ENCODE measurements around the gene GALNT17. TPM values are rescaled to one million over a fixed set of nuclear protein-coding genes. Genes with fewer than 3 reads are reported as not detected.

The GALNT17 gene
- total RNA-seq, 4 donors from 2014 or later, result 0.63 to 7.5 (median 3.1) TPM

DNA sequence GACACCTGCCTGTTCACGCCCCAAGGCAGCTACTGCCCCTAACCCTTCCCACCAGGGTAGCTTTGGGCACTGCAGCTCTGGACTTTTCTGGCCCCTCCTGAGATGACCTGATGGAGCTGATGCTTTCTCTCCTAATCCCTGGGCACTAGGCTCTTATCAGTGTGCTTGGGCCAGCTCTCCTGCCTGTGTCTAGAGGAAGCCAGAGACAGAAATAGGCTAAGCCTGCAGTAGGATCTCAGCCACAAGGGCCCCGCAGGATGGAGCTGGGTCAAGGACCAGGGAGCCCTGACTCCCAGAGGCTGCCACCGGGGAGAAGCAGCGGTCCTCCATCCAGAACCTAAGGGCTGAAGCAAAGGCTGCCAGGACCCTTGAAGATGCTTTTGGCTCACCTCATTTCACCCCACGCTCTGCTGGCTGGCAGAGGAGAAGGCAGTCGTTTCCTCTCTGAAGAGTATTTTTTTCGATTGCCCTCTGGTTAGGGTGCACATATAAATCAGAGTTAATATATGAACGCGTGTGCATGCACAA lies 580.8 kb downstream of the GALNT17 start:
- H3K4me3 ChIP-seq (ENCODE audit: low read depth, poor library complexity, severe bottlenecking), result no peak overlapping the region
- DNase-seq (ENCODE audit: low spot score in 2 of 2), result no peak
- 67 to 80% methylated on average over 9 of the region's 9 CpGs for WGBS, 2 donors
- intact Hi-C loops (cut with DNase I; ENCODE audit: low total_unique reads), result no loop called here
- TF ChIP-seq POLR2A (IDR thresholded peaks at IDR 0.05), result no peak
- TF ChIP-seq, protein P1, sequence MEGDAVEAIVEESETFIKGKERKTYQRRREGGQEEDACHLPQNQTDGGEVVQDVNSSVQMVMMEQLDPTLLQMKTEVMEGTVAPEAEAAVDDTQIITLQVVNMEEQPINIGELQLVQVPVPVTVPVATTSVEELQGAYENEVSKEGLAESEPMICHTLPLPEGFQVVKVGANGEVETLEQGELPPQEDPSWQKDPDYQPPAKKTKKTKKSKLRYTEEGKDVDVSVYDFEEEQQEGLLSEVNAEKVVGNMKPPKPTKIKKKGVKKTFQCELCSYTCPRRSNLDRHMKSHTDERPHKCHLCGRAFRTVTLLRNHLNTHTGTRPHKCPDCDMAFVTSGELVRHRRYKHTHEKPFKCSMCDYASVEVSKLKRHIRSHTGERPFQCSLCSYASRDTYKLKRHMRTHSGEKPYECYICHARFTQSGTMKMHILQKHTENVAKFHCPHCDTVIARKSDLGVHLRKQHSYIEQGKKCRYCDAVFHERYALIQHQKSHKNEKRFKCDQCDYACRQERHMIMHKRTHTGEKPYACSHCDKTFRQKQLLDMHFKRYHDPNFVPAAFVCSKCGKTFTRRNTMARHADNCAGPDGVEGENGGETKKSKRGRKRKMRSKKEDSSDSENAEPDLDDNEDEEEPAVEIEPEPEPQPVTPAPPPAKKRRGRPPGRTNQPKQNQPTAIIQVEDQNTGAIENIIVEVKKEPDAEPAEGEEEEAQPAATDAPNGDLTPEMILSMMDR (IDR thresholded peaks at IDR 0.05), result no peak

DNA sequence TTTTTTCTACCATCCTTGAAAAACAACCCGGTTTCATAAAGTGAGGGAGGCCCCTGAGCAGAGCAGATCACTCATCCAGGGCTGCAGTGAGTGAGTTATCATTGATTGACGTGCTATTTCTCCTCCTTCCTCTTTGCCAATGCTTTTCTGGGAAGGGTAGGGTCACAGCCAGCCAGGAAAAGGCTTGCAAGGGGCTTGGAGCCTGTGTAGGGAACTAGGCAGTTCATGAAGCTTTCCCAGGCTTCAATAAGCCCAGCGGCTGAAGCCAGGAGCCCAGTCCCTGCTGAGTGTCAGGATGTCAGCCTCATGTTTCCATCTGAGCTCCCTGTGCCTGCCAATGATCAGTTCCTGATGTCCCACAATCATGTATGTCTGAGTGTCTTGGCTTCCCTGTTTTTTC lies 584.7 kb downstream of the GALNT17 start:
- WGBS, 2 donors, result 32 to 43% methylated on average over 3 of the region's 3 CpGs
- intact Hi-C loops (cut with DNase I; ENCODE audit: low total_unique reads), result no loop called here
- TF ChIP-seq POLR2A (IDR thresholded peaks at IDR 0.05), result no peak
- TF ChIP-seq, protein P1 (IDR thresholded peaks at IDR 0.05), result no peak
- no peak for DNase-seq (ENCODE audit: low spot score in 2 of 2)
- no peak overlapping the region for H3K4me3 ChIP-seq (ENCODE audit: low read depth, poor library complexity, severe bottlenecking)

DNA sequence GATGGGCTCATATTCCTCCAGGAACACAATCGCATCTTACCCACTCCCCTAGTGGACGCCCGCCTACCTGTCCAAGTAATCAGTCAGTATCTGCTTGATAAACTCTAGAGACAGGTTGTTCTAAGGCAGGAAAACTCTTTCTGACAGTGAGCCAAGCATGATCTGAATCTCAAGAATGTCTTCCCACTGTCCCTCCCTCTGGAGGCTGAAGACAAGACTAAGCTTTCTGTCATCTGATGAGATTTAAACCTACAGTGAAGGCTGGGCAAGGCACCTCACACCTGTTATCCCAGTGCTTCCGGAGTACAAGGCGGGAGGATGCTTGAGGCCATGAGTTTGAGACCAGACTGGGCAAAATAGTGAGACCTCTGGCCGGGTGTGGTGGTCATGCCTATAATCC lies 586.6 kb downstream of the GALNT17 start:
- no peak overlapping the region for H3K4me3 ChIP-seq (ENCODE audit: low read depth, poor library complexity, severe bottlenecking)
- intact Hi-C loops (cut with DNase I; ENCODE audit: low total_unique reads), result no loop called here
- DNase-seq (ENCODE audit: low spot score in 2 of 2), result peak in 1 of 2 donors; percentile 43
- TF ChIP-seq, protein P1 (IDR thresholded peaks at IDR 0.05), result no peak
- no peak for TF ChIP-seq POLR2A (IDR thresholded peaks at IDR 0.05)
- 57 to 74% methylated on average over 5 to 6 of the region's 6 CpGs for WGBS, 2 donors

DNA sequence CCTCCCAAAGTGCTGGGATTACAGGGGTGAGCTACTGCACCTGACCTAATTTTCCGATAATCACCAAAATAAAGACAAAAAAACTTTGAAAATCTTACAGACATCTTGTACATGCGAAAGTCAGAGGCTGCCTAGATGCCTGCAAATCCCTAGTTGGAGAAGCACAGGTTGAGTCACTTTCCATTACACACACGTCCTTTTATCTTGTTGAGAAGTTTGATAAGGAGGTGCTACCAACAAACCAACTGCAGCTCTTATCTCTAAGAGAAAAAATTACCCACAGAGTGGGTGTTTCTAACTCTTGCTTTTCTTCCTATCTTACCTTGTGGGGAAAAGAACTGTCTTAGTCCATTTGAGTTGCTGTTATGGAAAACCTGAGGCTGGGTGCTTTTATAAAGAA lies 589.8 kb downstream of the GALNT17 start:
- TF ChIP-seq, protein P1 (IDR thresholded peaks at IDR 0.05), result no peak
- 73 to 79% methylated on average over 3 of the region's 3 CpGs for whole genome bisulfite sequencing, 2 donors
- no peak overlapping the region for H3K4me3 ChIP-seq (ENCODE audit: low read depth, poor library complexity, severe bottlenecking)
- intact Hi-C loops (cut with DNase I; ENCODE audit: low total_unique reads), result no loop called here
- no peak for DNase-seq (ENCODE audit: low spot score in 2 of 2)

DNA sequence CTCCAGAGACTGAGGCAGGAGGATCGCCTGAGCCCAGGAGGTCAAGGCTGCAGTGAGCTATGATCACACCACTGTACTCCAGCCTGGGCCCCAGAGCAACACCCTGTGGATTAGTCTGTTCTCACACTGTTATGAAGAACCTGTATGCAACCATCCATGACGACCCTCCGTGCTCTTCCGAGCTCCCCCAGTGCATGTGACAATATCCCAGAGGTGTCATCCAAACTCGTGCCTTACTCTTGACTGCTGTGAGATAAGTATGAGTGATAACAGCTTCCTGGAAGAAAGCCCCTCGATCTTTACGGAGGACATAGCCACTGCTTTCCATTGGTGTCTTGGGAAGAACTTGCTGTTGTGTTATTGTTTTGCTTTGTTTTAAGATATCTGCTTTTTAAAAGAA lies 591.9 kb downstream of the GALNT17 start:
- no peak for TF ChIP-seq POLR2A (IDR thresholded peaks at IDR 0.05)
- TF ChIP-seq, protein P1 (IDR thresholded peaks at IDR 0.05), result no peak
- intact Hi-C loops (cut with DNase I; ENCODE audit: low total_unique reads), result no loop called here

DNA sequence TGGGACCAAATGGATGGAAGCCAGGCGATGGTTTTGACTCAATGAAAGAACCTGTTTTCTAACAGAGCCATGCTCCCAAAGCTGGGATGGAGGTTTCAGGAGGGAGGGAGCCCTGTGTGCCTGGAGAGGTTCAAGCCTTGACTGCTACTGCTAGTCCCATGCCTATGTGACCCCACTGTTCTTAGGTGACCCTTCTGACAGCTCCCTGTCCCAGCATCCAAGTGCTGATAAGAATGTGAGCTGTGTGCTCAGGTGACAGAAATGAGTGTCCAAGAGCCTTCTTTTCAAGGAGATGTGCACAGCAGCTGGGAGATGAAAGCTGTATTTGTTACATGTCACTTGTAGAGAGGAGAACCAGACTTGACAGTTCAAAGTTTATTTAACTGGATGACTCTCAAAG lies 595.4 kb downstream of the GALNT17 start:
- H3K4me3 ChIP-seq (ENCODE audit: low read depth, poor library complexity, severe bottlenecking), result no peak overlapping the region
- intact Hi-C loops (cut with DNase I; ENCODE audit: low total_unique reads), result no loop called here
- DNase-seq (ENCODE audit: low spot score in 2 of 2), result no peak
- TF ChIP-seq, protein P1 (IDR thresholded peaks at IDR 0.05), result no peak
- no peak for TF ChIP-seq POLR2A (IDR thresholded peaks at IDR 0.05)
- 88 to 94% methylated on average over 1 of the region's 1 CpG for WGBS, 2 donors

More for the DNA sequence above, 591.9 kb downstream of the GALNT17 start:
- no peak overlapping the region for H3K4me3 ChIP-seq (ENCODE audit: low read depth, poor library complexity, severe bottlenecking)
- WGBS, 2 donors, result 49 to 64% methylated on average over 7 of the region's 7 CpGs
- peak in 1 of 2 donors; percentile 29 for DNase-seq (ENCODE audit: low spot score in 2 of 2)
